Measurements from ENCODE around the gene KRT80.
A peak's percentile ranks its signal among the peaks of the same experiment; 100 is the strongest.

The KRT80 gene

GRCh38 chr12:52228366-52228765 lies 36.6 kb upstream of the KRT80 start:
- DNase-seq: no peak

GRCh38 chr12:52227606-52228166 lies 35.9 kb upstream of the KRT80 start:
- no peak for DNase-seq

- DNase-seq: no peak
Observed at GRCh38 chr12:52226446-52226845, 34.6 kb upstream of the KRT80 start.

- DNase-seq: no peak
Observed at GRCh38 chr12:52225752-52226151, 33.9 kb upstream of the KRT80 start.

GRCh38 chr12:52224151-52224550 lies 32.3 kb upstream of the KRT80 start:
- DNase-seq: no peak

GRCh38 chr12:52223406-52224039 lies 31.7 kb upstream of the KRT80 start:
- DNase-seq: no peak

GRCh38 chr12:52222692-52223091 lies 30.9 kb upstream of the KRT80 start:
- DNase-seq: no peak

GRCh38 chr12:52221912-52222457 lies 30.2 kb upstream of the KRT80 start:
- peak; percentile 81 to 87 for DNase-seq

GRCh38 chr12:52221070-52221781 lies 29.4 kb upstream of the KRT80 start:
- no peak for DNase-seq

GRCh38 chr12:52220477-52220876 lies 28.7 kb upstream of the KRT80 start:
- no peak for DNase-seq

- no peak for DNase-seq
Observed at GRCh38 chr12:52218001-52218400, 26.2 kb upstream of the KRT80 start.

GRCh38 chr12:52217223-52217622 lies 25.4 kb upstream of the KRT80 start:
- DNase-seq: no peak

GRCh38 chr12:52216807-52217206 lies 25.0 kb upstream of the KRT80 start:
- DNase-seq: no peak

GRCh38 chr12:52216100-52216499 lies 24.3 kb upstream of the KRT80 start:
- DNase-seq: no peak

GRCh38 chr12:52215587-52216031 lies 23.8 kb upstream of the KRT80 start:
- DNase-seq: no peak

- DNase-seq: no peak
Observed at GRCh38 chr12:52214421-52214802, 22.6 kb upstream of the KRT80 start.

GRCh38 chr12:52213564-52214420 lies 22.0 kb upstream of the KRT80 start:
- peak; percentile 65 to 73 for DNase-seq

GRCh38 chr12:52212701-52213563 lies 21.1 kb upstream of the KRT80 start:
- DNase-seq: no peak

GRCh38 chr12:52211716-52212585 lies 20.1 kb upstream of the KRT80 start:
- DNase-seq: no peak

- DNase-seq: no peak
Observed at GRCh38 chr12:52210925-52211650, 19.3 kb upstream of the KRT80 start.
